WTC11 (cell line): ENCODE results near the gene POLDIP2. TPM values are rescaled to one million over a fixed set of nuclear protein-coding genes. Genes with fewer than 3 reads are reported as not detected.

Experiments used
- ATAC-seq: fragments of 200-7000 bp; cut with Tn5 transposase; 2 replicates; pipeline ENCODE4 v1.10.0; 2021; ENCODE audit warnings: mild to moderate bottlenecking, moderate library complexity
- CTCF ChIA-PET: fragments of 300-600 bp; sonication (Branson Sonifier 250); formaldehyde crosslinking; loops from one replicate; lab custom pipeline; 2021; ENCODE audit warnings: antibody characterized with exemption; lab: Charles Lee
- POLR2A ChIA-PET: fragments of 350-600 bp; sonication (Branson Sonifier 250); formaldehyde crosslinking; loops from one replicate; lab custom pipeline; 2021; ENCODE audit warnings: antibody characterized with exemption; lab: Charles Lee
- DNase-seq: peaks from one replicate; pipeline ENCODE4 v3.0.0; 2021; ENCODE audit warnings: low spot score
- H3K27ac Mint-ChIP-seq: 2 replicates; pipeline ENCODE4 v1.8.0; 2021; ENCODE audit warnings: mixed read lengths
- H3K27me3 Mint-ChIP-seq: 2 replicates; pipeline ENCODE4 v1.8.0; 2021; ENCODE audit warnings: low read depth, mild to moderate bottlenecking, moderate library complexity, mixed read lengths
- H3K36me3 Mint-ChIP-seq: 2 replicates; pipeline ENCODE4 v1.8.0; 2021; ENCODE audit warnings: mixed read lengths
- H3K4me1 Mint-ChIP-seq: 2 replicates; pipeline ENCODE4 v1.8.0; 2022; ENCODE audit warnings: mixed read lengths
- H3K4me3 Mint-ChIP-seq: 2 replicates; pipeline ENCODE4 v1.8.0; 2021; ENCODE audit warnings: mild to moderate bottlenecking, moderate library complexity, mixed read lengths
- H3K9me3 Mint-ChIP-seq: 2 replicates; pipeline ENCODE4 v1.8.0; 2021; ENCODE audit warnings: mixed read lengths
- CBFB ChIP-seq: sonication (generic); formaldehyde crosslinking; IDR thresholded peaks from 2 replicates; pipeline ENCODE4 v1.8.1; 2022; ENCODE audit warnings: mild to moderate bottlenecking, low read depth, missing genetic modification reagents
- CREM ChIP-seq: sonication (generic); formaldehyde crosslinking; IDR thresholded peaks from 2 replicates; pipeline ENCODE4 v1.8.1; 2022; ENCODE audit warnings: mild to moderate bottlenecking, missing genetic modification reagents, moderate library complexity
- MXD4 ChIP-seq: fragments of 250-450 bp; sonication (Bioruptor Pico); IDR thresholded peaks from 2 replicates; pipeline ENCODE4 v1.8.0; 2021; ENCODE audit warnings: mild to moderate bottlenecking, moderate library complexity, borderline replicate concordance
- MYBL2 ChIP-seq: sonication (generic); formaldehyde crosslinking; IDR thresholded peaks from 2 replicates; pipeline ENCODE4 v1.8.1; 2023; ENCODE audit warnings: mild to moderate bottlenecking, moderate library complexity, missing genetic modification reagents
- OVOL2 ChIP-seq: fragments of 250-450 bp; sonication (Bioruptor Pico); IDR thresholded peaks from 2 replicates; pipeline ENCODE4 v1.9.0; 2021; ENCODE audit warnings: mild to moderate bottlenecking, borderline replicate concordance
- TEAD4 ChIP-seq: sonication (generic); formaldehyde crosslinking; IDR thresholded peaks from 2 replicates; pipeline ENCODE4 v1.8.0; 2022; ENCODE audit warnings: mild to moderate bottlenecking, missing genetic modification reagents
- TP53 ChIP-seq: sonication (generic); formaldehyde crosslinking; IDR thresholded peaks from 2 replicates; pipeline ENCODE4 v1.8.1; 2023; ENCODE audit warnings: mild to moderate bottlenecking, missing genetic modification reagents
- ZBTB21 ChIP-seq: sonication (generic); formaldehyde crosslinking; IDR thresholded peaks from 2 replicates; pipeline ENCODE4 v1.8.1; 2023; ENCODE audit warnings: mild to moderate bottlenecking, missing genetic modification reagents, borderline replicate concordance
- total RNA-seq: library from RNA; stranded (reverse); gene quantifications from 3 replicates; pipeline ENCODE4 v1.2.3, GENCODE V29; 2021
- TF ChIP-seq, protein P1 (sequence below): sonication (generic); formaldehyde crosslinking; IDR thresholded peaks from 2 replicates; pipeline ENCODE4 v1.8.0; 2022; ENCODE audit warnings: mild to moderate bottlenecking, missing genetic modification reagents
- TF ChIP-seq, protein P2 (sequence below): sonication (generic); formaldehyde crosslinking; IDR thresholded peaks from 2 replicates; pipeline ENCODE4 v1.8.1; 2022; ENCODE audit warnings: low read depth, mild to moderate bottlenecking, moderate library complexity, missing genetic modification reagents, borderline replicate concordance
- TF ChIP-seq, protein P3 (sequence below): sonication (generic); formaldehyde crosslinking; IDR thresholded peaks from 2 replicates; pipeline ENCODE4 v1.8.0; 2022; ENCODE audit warnings: mild to moderate bottlenecking, missing genetic modification reagents
- TF ChIP-seq, protein P4 (sequence below): sonication (generic); formaldehyde crosslinking; IDR thresholded peaks from 2 replicates; pipeline ENCODE4 v1.8.0; 2023; ENCODE audit warnings: missing genetic modification reagents
- TF ChIP-seq, protein P5 (sequence below): sonication (generic); formaldehyde crosslinking; IDR thresholded peaks from 2 replicates; pipeline ENCODE4 v1.8.1; 2023; ENCODE audit warnings: mild to moderate bottlenecking, missing genetic modification reagents, borderline replicate concordance
- TF ChIP-seq, protein P6 (sequence below): sonication (generic); formaldehyde crosslinking; IDR thresholded peaks from 2 replicates; pipeline ENCODE4 v1.8.0; 2023; ENCODE audit warnings: mild to moderate bottlenecking, missing genetic modification reagents

Gene POLDIP2
- total RNA-seq, 1 experiment from 2014 or later, result 85.4 TPM

DNA sequence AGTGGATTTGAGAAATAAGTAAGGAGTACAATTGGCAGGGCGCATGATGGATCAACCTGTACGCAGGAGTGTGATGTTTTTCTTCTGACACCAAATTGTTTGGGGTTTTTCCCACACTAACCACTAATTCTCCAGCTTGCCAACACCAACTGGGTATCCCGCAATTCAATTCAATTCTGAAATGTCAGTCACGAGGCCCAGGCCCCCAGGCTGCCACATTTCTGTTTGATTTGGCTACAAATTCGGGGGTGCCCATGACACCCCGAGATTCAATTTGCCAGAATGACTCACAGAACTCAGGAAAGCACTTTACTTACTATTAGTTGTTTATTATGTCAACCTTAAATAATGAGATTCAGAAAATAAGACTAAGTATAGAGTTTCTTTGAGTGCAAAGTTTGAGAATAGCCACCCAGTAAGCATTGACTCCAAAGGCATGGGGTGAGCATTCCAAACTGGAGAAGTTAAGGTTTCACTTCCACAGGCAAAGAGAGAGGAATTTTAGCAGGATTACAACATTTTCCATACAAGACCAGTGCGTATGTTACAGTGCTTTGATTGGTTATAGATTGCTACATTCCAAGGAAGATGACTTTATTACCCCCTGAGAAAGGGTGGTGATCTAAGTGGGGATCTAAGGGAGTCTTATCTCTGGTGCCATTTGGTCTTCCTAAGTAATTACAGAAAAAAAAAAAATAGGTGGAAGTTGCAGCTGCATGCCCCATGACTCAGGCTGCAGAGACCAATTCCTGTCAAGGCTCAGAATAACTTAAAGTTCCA lies 37.2 kb upstream of the POLDIP2 start (continued):
- TF ChIP-seq MYBL2 (CRISPR knock-in tag) (no peak), MXD4 (CRISPR knock-in tag) (no peak), CBFB (CRISPR knock-in tag) (no peak), OVOL2 (CRISPR knock-in tag) (no peak), CREM (no peak), TEAD4 (CRISPR knock-in tag) (no peak)
- TF ChIP-seq, protein P1, sequence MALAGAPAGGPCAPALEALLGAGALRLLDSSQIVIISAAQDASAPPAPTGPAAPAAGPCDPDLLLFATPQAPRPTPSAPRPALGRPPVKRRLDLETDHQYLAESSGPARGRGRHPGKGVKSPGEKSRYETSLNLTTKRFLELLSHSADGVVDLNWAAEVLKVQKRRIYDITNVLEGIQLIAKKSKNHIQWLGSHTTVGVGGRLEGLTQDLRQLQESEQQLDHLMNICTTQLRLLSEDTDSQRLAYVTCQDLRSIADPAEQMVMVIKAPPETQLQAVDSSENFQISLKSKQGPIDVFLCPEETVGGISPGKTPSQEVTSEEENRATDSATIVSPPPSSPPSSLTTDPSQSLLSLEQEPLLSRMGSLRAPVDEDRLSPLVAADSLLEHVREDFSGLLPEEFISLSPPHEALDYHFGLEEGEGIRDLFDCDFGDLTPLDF (CRISPR knock-in tag), result no peak
- TF ChIP-seq, protein P2, sequence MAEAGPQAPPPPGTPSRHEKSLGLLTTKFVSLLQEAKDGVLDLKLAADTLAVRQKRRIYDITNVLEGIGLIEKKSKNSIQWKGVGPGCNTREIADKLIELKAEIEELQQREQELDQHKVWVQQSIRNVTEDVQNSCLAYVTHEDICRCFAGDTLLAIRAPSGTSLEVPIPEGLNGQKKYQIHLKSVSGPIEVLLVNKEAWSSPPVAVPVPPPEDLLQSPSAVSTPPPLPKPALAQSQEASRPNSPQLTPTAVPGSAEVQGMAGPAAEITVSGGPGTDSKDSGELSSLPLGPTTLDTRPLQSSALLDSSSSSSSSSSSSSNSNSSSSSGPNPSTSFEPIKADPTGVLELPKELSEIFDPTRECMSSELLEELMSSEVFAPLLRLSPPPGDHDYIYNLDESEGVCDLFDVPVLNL (CRISPR knock-in tag), result no peak
- TF ChIP-seq, protein P3, sequence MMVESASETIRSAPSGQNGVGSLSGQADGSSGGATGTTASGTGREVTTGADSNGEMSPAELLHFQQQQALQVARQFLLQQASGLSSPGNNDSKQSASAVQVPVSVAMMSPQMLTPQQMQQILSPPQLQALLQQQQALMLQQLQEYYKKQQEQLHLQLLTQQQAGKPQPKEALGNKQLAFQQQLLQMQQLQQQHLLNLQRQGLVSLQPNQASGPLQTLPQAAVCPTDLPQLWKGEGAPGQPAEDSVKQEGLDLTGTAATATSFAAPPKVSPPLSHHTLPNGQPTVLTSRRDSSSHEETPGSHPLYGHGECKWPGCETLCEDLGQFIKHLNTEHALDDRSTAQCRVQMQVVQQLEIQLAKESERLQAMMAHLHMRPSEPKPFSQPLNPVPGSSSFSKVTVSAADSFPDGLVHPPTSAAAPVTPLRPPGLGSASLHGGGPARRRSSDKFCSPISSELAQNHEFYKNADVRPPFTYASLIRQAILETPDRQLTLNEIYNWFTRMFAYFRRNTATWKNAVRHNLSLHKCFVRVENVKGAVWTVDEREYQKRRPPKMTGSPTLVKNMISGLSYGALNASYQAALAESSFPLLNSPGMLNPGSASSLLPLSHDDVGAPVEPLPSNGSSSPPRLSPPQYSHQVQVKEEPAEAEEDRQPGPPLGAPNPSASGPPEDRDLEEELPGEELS (CRISPR knock-in tag), result no peak
- TF ChIP-seq, protein P4, sequence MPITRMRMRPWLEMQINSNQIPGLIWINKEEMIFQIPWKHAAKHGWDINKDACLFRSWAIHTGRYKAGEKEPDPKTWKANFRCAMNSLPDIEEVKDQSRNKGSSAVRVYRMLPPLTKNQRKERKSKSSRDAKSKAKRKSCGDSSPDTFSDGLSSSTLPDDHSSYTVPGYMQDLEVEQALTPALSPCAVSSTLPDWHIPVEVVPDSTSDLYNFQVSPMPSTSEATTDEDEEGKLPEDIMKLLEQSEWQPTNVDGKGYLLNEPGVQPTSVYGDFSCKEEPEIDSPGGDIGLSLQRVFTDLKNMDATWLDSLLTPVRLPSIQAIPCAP, result no peak
- TF ChIP-seq, protein P5, sequence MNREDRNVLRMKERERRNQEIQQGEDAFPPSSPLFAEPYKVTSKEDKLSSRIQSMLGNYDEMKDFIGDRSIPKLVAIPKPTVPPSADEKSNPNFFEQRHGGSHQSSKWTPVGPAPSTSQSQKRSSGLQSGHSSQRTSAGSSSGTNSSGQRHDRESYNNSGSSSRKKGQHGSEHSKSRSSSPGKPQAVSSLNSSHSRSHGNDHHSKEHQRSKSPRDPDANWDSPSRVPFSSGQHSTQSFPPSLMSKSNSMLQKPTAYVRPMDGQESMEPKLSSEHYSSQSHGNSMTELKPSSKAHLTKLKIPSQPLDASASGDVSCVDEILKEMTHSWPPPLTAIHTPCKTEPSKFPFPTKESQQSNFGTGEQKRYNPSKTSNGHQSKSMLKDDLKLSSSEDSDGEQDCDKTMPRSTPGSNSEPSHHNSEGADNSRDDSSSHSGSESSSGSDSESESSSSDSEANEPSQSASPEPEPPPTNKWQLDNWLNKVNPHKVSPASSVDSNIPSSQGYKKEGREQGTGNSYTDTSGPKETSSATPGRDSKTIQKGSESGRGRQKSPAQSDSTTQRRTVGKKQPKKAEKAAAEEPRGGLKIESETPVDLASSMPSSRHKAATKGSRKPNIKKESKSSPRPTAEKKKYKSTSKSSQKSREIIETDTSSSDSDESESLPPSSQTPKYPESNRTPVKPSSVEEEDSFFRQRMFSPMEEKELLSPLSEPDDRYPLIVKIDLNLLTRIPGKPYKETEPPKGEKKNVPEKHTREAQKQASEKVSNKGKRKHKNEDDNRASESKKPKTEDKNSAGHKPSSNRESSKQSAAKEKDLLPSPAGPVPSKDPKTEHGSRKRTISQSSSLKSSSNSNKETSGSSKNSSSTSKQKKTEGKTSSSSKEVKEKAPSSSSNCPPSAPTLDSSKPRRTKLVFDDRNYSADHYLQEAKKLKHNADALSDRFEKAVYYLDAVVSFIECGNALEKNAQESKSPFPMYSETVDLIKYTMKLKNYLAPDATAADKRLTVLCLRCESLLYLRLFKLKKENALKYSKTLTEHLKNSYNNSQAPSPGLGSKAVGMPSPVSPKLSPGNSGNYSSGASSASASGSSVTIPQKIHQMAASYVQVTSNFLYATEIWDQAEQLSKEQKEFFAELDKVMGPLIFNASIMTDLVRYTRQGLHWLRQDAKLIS (CRISPR knock-in tag), result no peak
- TF ChIP-seq, all 79 proteins: peak for 0

DNA sequence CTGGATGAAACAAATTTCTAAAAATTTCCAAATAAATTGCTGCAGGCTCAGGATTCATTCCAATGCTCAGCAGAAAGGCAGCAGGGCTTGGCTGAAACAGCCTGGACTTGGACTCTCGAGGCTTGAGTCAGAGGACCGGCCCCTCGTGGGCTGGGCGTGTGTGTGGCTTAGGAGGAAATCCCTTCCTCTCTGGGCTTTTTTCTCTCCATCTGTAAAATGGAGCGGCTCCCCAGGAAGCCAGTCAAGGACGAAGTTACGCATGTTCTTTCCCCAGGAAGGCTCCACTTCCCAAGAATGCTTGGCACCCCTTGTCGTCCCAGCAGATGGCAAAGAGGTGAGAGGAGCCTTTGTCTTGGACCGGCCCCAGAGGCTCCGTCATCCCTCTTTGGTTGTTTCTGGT lies 35.2 kb upstream of the POLDIP2 start:
- ChIA-PET CTCF (interaction anchor here (0.7 kb wide), 1 partner anchor 24 kb away, joined by 4 read pairs; no protein-coding TSS in a partner anchor), POLR2A (no interaction called here)
- H3K4me3 Mint-ChIP-seq, result no peak overlapping the region
- TF ChIP-seq TP53 (CRISPR knock-in tag), result no peak
- TF ChIP-seq, protein P6, sequence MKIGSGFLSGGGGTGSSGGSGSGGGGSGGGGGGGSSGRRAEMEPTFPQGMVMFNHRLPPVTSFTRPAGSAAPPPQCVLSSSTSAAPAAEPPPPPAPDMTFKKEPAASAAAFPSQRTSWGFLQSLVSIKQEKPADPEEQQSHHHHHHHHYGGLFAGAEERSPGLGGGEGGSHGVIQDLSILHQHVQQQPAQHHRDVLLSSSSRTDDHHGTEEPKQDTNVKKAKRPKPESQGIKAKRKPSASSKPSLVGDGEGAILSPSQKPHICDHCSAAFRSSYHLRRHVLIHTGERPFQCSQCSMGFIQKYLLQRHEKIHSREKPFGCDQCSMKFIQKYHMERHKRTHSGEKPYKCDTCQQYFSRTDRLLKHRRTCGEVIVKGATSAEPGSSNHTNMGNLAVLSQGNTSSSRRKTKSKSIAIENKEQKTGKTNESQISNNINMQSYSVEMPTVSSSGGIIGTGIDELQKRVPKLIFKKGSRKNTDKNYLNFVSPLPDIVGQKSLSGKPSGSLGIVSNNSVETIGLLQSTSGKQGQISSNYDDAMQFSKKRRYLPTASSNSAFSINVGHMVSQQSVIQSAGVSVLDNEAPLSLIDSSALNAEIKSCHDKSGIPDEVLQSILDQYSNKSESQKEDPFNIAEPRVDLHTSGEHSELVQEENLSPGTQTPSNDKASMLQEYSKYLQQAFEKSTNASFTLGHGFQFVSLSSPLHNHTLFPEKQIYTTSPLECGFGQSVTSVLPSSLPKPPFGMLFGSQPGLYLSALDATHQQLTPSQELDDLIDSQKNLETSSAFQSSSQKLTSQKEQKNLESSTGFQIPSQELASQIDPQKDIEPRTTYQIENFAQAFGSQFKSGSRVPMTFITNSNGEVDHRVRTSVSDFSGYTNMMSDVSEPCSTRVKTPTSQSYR, result no peak
- no peak for TF ChIP-seq ZBTB21
- TF ChIP-seq, protein P3 (CRISPR knock-in tag), result no peak
- no peaks in the 10 kb centered on the region for H3K9me3 Mint-ChIP-seq
- ATAC-seq (0 out of 2 replicates have a peak, but pooled peaks have one; percentile 33), DNase-seq (no peak)
- H3K4me1 Mint-ChIP-seq, result peaks cover 9% of the 10 kb centered on the region
- peaks cover 9% of the 10 kb centered on the region for H3K27me3 Mint-ChIP-seq
- H3K36me3 Mint-ChIP-seq, result peaks cover 10% of the 10 kb centered on the region
- H3K27ac Mint-ChIP-seq, result no peak overlapping the region
